Urinary bladder (tissue), 4 donors: ENCODE measurements around the gene GRPEL1. TPM values are rescaled to one million over a fixed set of nuclear protein-coding genes. Genes with fewer than 3 reads are reported as not detected.

Experiments used
- DNase-seq: peaks from one replicate; pipeline ENCODE4 v3.0.0-alpha.2; 2015; ENCODE audit errors: extremely low spot score
- H3K27ac ChIP-seq: one replicate; pipeline ENCODE4 v1.5.1; 2013; ENCODE audit warnings: low read depth, mild to moderate bottlenecking, moderate library complexity
- H3K36me3 ChIP-seq: one replicate; pipeline ENCODE4 v1.6.1; 2013; ENCODE audit warnings: mild to moderate bottlenecking, moderate library complexity; ENCODE audit not compliant: insufficient read depth
- H3K4me1 ChIP-seq: one replicate; pipeline ENCODE4 v1.6.1; 2013; ENCODE audit warnings: mild to moderate bottlenecking, moderate library complexity; ENCODE audit not compliant: insufficient read depth
- H3K4me3 ChIP-seq: one replicate; pipeline ENCODE4 v1.5.1; 2013; ENCODE audit warnings: low read depth, low read length
- WGBS: extraction: QIAGEN DNeasy Blood & Tissue Kit; methylation state at CpG from one replicate; pipeline ENCODE4 v1.1.7; 2013; 5-methylcytosine and 5-hydroxymethylcytosine counted together
- polyA plus RNA-seq: library from polyadenylated mRNA; stranded (reverse); fragments of 200-250 nt; gene quantifications from one replicate; pipeline ENCODE4 v1.2.3, GENCODE V29; 2013
- total RNA-seq: library from RNA; depleted of rRNA; stranded (reverse); fragments of >200 nt; gene quantifications from one replicate; pipeline ENCODE4 v1.2.3, GENCODE V29; 2014
- donor health status: healthy with polysubstance abuse.
- donor health status: healthy.

The GRPEL1 gene
- total and polyA plus RNA-seq, 2 donors, result 15.9 to 27.7 TPM

DNA sequence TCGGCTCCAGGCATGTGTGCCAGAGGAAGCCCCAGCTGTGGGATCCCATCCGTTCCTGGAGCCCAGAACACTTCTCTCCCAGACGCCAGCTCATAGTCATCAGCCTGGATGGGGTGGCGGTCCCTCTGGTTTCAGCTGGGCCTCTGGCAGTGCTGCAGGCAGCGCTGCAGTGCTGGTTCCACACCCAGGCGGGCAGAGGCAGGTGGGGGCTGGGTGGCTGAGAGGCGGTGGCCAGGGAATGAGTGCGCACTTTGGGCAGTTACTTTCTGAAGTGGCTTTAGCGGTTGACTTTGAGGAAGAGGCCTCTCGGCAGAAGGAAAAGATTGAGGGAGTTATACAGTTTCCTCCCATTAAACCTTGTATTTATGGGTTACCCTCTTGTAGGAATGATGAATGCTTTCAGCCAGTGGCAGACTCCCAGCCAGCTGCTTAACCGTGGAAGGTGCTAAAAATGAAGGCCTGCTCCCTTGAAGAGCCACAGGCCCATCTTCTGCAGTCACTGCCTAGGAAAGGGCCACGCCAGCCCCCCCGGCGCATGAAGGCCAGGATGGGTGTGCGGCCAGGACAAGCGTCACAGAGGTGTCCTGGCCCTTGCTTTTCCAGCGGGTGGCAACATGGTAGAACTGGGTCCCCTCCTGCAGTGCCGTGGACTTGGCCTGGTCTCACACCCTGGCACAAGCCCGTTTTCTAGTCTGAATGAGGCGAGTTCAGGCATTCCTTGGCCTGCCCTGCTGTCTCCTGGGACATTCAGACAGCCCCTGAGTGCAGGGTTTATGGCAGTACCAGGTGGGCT lies 14.7 kb downstream of the GRPEL1 start:
- no peak for DNase-seq

DNA sequence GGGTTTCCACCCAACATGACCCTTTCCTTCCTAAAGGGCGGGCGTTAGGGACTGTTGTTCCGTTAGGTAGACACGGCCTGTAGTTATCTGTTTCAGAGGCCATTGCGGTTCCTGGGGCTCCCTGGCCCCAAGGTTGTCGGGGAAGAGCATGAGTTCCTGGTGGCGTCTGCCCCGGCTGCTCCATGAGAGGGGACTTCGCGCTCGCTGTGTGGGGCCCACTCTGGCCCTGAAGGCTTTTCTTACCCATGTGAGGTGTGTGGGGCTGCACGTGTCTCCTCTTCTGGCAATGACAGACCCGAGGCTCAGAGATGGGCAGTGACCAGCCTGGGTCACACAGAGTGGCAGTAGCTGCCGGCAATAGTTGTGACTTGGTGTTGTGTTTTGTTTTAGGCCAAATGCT lies 15.6 kb downstream of the GRPEL1 start:
- 92% methylated on average over 14 of the region's 14 CpGs for WGBS
- no peak for DNase-seq
- H3K36me3 ChIP-seq, result peaks cover 2% of the 10 kb centered on the region
- no peak overlapping the region for H3K27ac ChIP-seq
- H3K4me3 ChIP-seq, result no peak overlapping the region
- H3K4me1 ChIP-seq, result no peaks in the 10 kb centered on the region

More for the DNA sequence above, 14.7 kb downstream of the GRPEL1 start:
- H3K36me3 ChIP-seq, result peaks cover 2% of the 10 kb centered on the region
- 76% methylated on average over 20 of the region's 20 CpGs for WGBS
- no peak overlapping the region for H3K27ac ChIP-seq
- no peaks in the 10 kb centered on the region for H3K4me1 ChIP-seq
- no peak overlapping the region for H3K4me3 ChIP-seq

DNA sequence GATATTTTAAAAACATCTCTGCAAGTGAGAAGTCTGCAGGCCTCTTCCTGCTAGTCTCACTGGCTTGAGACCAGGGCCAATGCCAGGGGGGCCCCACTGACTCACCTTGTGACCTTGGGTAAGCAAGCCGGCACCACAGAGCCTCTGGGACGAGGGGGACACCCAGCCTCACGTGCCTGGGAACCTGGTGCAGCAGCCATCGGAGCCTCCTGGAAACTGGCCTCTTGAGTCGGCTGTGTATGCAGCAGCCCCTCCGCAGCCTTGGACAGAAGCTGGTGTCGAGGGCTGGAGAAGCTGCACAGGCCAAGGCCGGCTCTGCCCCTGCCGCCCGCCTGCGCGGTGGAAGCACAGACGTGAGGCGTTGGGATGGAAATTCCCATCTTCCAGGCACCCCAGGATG lies 16.0 kb downstream of the GRPEL1 start:
- DNase-seq, result no peak
- Histone ChIP-seq H3K27ac (no peak overlapping the region), H3K4me3 (no peak overlapping the region), H3K4me1 (no peaks in the 10 kb centered on the region), H3K36me3 (peaks cover 2% of the 10 kb centered on the region)
- 90% methylated on average over 14 of the region's 14 CpGs for WGBS

DNA sequence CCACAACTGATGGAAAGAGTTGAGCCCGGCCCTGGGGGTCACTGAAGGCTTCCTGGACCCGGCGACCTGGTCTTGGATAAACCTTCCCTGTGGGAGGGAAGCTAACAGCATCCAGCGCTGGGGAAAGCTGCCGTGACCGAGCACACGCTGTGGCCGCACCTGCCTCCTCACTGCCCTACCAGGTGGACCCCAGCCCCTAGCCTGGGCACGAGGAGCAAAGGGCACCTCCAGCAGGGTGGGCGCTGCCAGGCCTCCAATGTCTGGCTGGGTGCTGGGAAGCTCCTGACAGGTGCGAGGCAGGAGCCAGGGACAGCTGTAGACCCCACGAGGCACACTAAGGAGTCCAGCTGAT lies 16.7 kb downstream of the GRPEL1 start:
- H3K4me3 ChIP-seq, result no peak overlapping the region
- DNase-seq, result no peak
- no peaks in the 10 kb centered on the region for H3K4me1 ChIP-seq
- no peak overlapping the region for H3K27ac ChIP-seq
- H3K36me3 ChIP-seq, result peaks cover 2% of the 10 kb centered on the region
- WGBS, result 85% methylated on average over 12 of the region's 12 CpGs

DNA sequence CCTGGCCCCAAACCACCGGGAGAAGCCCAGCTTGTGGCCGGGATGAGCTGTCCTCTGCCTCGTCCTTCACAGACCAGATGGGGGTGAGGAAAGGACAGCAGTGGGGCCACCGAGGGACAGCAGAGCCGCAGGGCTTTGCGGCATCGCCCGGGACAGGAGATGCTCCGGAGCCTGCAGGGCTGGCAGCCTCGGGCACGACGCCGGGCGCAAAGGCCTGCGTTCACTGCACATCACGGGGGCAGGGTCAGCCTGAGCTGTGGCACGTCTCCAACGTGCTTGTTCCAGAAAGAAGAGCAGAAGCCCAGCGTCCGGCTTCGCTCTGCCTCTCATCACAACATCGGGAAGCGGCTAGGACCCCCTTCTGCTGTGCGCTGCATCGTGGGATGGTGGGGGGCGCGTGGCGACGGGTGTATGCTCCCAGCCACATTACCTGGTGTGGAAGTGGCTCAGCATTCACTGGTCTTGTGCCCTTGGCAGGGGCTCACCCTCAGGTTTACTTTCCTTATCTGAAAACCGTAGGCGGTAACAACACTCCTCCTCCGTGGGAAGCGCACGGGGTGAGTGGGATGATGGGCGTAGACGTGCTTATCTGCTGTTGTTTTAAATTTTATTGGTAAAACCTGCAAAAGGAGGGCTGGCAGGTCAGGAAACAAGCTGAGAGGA lies 17.3 kb downstream of the GRPEL1 start:
- Histone ChIP-seq H3K36me3 (peaks cover 1% of the 10 kb centered on the region), H3K27ac (no peak overlapping the region), H3K4me3 (no peak overlapping the region), H3K4me1 (no peaks in the 10 kb centered on the region)
- WGBS, result 85% methylated on average over 36 of the region's 36 CpGs
- no peak for DNase-seq

DNA sequence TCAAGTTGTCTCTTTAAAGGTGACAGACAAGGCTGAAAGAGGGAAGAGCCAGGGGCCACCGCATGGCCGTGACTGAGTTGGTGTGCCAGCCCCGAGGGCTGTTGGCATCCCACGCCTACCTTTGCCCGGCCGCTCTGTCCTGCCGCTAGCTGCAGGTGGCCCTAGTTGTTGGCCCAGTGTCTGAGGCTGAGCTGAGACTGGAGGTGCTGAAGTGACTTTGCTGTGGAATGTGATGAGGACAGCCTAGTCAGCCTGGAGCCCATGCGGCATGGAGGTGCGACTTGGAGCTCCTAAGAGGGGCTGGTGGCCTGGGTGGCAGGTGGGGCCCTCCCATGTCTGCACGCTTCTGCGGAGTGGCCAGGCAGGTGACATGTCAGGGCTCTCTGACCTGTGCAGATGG lies 18.1 kb downstream of the GRPEL1 start:
- no peak overlapping the region for H3K4me3 ChIP-seq
- no peak for DNase-seq
- no peaks in the 10 kb centered on the region for H3K4me1 ChIP-seq
- no peaks in the 10 kb centered on the region for H3K36me3 ChIP-seq
- WGBS, result 93% methylated on average over 11 of the region's 11 CpGs
- no peak overlapping the region for H3K27ac ChIP-seq

DNA sequence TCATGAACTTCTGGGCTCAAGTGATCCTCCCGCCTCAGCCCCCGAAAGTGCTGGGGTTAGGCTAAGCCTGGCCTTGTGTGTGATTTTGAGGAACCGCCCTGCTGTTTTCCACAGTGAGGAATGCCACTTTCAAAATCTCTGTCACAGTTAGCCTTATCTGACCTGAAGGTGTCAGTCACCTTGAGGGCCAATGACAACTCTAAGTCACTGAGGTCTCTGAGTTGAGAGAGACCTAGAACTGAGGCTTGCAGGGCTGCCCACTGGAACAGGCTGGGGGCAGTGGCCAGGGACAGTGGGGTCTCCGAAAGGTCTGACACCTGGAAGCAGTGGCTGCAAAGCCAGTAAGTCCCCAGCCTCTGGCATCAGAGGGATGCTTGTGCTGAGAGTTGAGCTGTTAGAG lies 18.6 kb downstream of the GRPEL1 start:
- Histone ChIP-seq H3K4me3 (no peak overlapping the region), H3K27ac (no peak overlapping the region), H3K36me3 (no peaks in the 10 kb centered on the region), H3K4me1 (no peaks in the 10 kb centered on the region)
- DNase-seq, result no peak
- WGBS, result 96% methylated on average over 4 of the region's 4 CpGs

DNA sequence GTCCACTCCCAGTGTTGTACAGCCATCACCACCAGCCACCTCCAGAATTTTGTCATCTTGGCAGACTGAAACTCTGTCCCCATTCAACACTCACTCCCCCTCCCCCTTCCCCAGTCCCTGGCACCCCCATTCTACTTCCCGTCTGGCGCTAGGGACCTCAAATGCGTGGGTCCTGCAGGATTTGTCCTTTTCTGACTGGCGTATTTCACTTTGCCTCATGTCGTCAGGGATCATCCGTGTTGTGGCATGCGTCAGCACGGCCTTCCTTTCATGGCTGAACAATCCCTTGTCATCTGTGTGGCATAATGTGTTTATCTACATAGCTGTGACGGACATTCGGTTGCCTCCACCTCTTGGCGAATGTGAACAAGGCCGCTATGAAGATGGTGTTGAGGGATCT lies 19.2 kb downstream of the GRPEL1 start:
- WGBS, result 92% methylated on average over 12 of the region's 12 CpGs
- H3K27ac ChIP-seq, result no peak overlapping the region
- H3K4me1 ChIP-seq, result no peaks in the 10 kb centered on the region
- no peaks in the 10 kb centered on the region for H3K36me3 ChIP-seq
- H3K4me3 ChIP-seq, result no peak overlapping the region
- DNase-seq, result no peak

DNA sequence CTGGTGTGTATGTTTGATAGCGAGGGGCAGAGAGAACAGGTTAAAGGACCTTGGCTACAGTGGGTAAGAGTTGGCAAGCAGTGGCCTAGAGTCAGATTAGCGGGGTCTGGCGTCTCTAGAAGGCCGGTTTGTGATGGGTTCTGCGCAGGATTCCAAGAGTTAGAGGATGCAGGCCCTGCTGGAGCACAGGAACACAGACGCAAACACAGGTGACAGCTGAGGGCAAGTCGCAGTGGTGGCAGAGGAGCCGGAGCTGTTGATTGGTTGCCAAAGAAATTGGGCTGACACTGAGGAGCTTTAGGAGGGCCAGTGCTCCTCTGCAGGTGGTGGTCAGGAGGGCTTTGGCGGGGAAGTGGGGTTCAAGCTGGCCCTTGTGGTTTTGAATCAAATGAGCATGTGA lies 20.9 kb downstream of the GRPEL1 start:
- Histone ChIP-seq H3K27ac (no peak overlapping the region), H3K4me1 (no peaks in the 10 kb centered on the region), H3K36me3 (no peaks in the 10 kb centered on the region), H3K4me3 (no peak overlapping the region)
- WGBS, result 91% methylated on average over 9 of the region's 9 CpGs
- no peak for DNase-seq

DNA sequence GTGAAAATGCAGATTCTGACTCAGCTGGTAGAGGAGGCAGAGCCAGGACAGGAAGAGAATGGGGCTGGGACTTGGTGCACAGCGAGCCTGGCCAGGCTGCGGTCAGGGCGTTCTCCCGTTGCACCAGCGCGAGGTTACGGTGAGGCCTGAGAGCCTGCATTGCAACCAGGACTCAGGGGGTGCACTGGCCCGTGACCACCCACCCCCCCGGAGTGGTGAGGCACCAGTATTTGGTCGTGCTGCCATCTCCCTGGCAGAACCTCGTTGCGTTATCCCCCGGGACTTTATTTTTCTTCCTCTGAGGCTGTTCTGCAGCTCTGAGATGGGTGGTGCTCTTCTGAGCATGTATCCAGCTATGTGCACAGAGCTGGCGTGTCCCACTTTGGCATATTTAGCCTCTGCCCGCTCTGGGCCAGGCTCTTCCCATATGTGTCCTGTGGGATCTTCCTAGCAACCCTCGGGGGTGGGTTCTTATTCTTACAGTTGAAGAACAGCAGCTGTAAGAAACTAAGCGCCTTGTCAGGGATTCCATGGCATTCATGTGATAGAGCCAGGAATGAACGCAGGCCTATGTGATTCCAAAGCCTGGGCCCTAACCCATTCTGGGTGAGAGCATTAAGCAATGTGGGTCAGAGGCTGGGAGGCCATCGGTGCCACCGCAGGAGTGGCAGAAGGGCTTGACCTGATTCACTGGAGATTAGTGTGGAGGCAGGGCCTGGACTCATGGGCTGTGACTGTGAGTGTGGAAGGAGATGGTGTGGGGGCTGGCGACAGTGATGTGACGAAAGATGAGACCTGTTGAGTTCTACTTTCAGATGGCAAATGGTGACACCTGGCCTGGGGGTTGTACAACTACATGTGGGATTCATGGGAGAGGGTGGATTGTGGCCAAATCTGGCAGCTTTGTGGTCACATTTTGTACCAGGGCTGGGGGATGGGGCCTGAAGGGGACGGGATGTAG lies 21.6 kb downstream of the GRPEL1 start:
- WGBS, result 76% methylated on average over 23 of the region's 23 CpGs
- Histone ChIP-seq H3K4me1 (no peaks in the 10 kb centered on the region), H3K4me3 (no peak overlapping the region), H3K27ac (no peak overlapping the region), H3K36me3 (no peaks in the 10 kb centered on the region)
- DNase-seq, result no peak

DNA sequence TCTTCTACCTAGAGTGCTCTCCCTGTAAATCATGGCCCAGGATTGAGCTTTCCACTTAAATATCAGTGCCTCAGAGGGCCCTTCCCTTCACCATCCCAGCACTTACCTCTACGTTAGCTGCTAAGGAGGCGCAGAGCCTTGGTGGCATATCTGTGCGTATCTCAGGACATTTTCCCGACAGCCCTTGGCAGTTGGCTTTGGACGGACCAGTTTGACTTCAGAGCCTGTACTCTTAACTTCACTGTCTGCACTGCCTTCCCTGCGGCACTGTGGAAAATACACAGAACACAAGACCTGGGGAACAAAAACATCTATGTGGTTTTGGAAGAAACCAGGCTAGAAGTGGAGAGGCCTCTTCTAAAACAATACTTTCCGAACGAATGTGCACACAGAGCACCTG lies 22.3 kb downstream of the GRPEL1 start:
- no peak overlapping the region for H3K27ac ChIP-seq
- no peak for DNase-seq
- no peak overlapping the region for H3K4me3 ChIP-seq
- WGBS, result 86% methylated on average over 8 of the region's 8 CpGs
- no peaks in the 10 kb centered on the region for H3K4me1 ChIP-seq
- no peaks in the 10 kb centered on the region for H3K36me3 ChIP-seq

DNA sequence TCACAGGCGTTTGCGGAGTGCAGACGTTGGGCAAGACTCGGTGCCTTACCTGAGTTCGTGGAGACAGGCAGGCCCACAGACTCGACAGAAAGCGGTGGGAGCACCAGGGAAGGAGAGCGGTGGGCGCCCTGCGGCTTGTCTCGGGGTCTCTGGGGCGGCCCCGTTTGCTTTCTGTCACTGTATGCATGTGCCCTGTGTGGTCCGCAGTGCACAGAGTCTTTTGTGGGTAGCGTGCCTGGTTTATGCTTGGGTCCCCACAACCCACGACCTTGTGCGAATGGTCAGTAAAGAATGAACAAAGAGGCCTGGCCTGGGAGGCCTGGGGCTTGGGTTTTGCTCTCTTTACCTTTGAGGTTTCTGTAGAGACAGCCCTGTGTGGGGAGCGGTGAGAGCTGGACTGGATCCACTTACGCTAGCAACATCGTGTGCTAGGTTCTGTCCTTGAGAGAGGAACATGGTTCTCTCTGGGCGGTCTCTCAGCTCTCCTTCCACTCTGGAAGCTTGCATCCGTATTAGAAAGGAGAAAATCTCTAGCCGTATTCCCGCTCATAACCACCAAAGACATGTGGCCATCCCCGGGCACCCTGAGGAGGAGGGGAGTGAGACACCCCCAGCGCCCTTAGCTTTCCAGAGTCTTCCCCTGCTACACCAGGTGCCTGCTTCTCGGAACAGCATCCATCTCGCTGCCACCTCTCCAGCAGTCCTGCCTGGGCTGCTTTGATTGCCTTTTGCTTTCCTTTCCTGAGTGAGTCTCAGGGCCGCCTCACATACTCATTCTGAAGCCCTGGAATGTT lies 23.5 kb downstream of the GRPEL1 start:
- no peak overlapping the region for H3K27ac ChIP-seq
- H3K4me1 ChIP-seq, result no peaks in the 10 kb centered on the region
- no peak for DNase-seq
- H3K36me3 ChIP-seq, result no peaks in the 10 kb centered on the region
- peak overlapping the region; percentile 91 for H3K4me3 ChIP-seq
- 14% methylated on average over 29 of the region's 29 CpGs for WGBS
